ENCODE results near the gene MAP3K5. TPM values are rescaled to one million over a fixed set of nuclear protein-coding genes. Genes with fewer than 3 reads are reported as not detected.

The MAP3K5 gene
- total and polyA plus RNA-seq, 2 donors (not counting 3 experiments of a cell fraction or from before 2014, with no cell fraction given) = 1.5 to 7.0 TPM

DNA sequence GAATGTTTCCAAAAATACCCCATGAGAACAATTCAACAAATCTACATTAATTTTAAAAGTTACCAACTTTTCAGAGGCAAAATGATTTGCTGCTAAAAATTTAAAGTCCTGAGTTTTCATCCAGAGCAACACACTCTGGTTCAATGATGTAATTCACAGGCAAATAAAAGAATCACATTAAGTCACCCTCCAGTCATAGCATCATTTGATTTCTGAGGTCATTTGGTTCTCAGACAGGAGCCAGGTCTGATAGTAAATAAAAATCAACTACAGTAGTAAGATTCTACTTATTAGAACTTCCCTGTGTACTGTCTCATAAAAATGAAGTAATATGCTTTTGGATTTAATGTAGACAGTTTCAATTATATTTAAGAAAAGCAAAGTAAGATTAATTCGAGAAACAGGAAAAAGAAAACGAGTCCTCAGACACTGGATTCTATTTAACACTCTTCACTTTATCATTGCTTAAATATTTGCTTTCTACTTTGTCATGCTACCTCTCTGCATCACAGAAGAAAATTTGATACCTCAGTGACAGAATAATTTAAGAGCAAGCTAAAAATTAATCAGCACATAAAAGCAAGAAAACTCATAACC is 267.8 kb downstream of the MAP3K5 start:
- no peak for DNase-seq (ENCODE audit: low read depth, low spot score)
- no peak for FAIRE-seq
- H3K9me1 ChIP-seq (replicated peaks; ENCODE audit: control insufficient read depth, extremely low read depth, insufficient read depth, low read length) = no peaks in the 10 kb centered on the region
- H4K20me1 ChIP-seq (replicated peaks; ENCODE audit: control insufficient read depth, extremely low read depth, insufficient read depth, low read length) = no peaks in the 10 kb centered on the region
- POLR2A ChIA-PET = no interaction called here
- no TSS peak for BruUV-seq (replicated peaks)
- TF ChIP-seq, protein P1, sequence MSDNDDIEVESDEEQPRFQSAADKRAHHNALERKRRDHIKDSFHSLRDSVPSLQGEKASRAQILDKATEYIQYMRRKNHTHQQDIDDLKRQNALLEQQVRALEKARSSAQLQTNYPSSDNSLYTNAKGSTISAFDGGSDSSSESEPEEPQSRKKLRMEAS (IDR thresholded peaks at IDR 0.05; ENCODE audit: insufficient read depth, insufficient read length) = no peak
- intact Hi-C loops (cut with micrococcal nuclease) = no loop called here
- H3K4me3 ChIP-seq (replicated peaks in 1 of 3; ENCODE audit: insufficient read depth in 1 of 3, low read depth in 1 of 3, low read length in 3 of 3) = no peak overlapping the region
- H3K27ac ChIP-seq (ENCODE audit: insufficient read depth, low read depth, low read length) = no peak overlapping the region
- H3K9ac ChIP-seq (replicated peaks; ENCODE audit: extremely low read depth, insufficient read depth, low read length) = no peak overlapping the region
- dilution Hi-C loops (cut with MboI; ENCODE audit: extremely low pct_ligation_motif_present, low sequenced_read_pairs) = no loop called here
- no peaks in the 10 kb centered on the region for H3K36me3 ChIP-seq (ENCODE audit: control insufficient read depth in 2 of 2, extremely low read depth in 1 of 2, insufficient read depth in 2 of 2, low read length in 2 of 2)
- H3K4me1 ChIP-seq (ENCODE audit: control insufficient read depth, extremely low read depth, insufficient read depth, low read length) = no peaks in the 10 kb centered on the region
- H3K79me2 ChIP-seq (ENCODE audit: control insufficient read depth, insufficient read depth, low read length) = no peaks in the 10 kb centered on the region
- H3K4me2 ChIP-seq (ENCODE audit: insufficient read depth, low read length) = no peak overlapping the region
- CTCF ChIA-PET = interaction anchor here (2.4 kb wide), 1 partner anchor 23 kb away, joined by 9 read pairs; no protein-coding TSS in a partner anchor
- H3K27me3 ChIP-seq (ENCODE audit: control insufficient read depth in 2 of 2, insufficient read depth in 2 of 2, low read length in 2 of 2) = peaks cover 3 to 10% of the 10 kb centered on the region in 2 experiments
- no peak overlapping the region for H2AFZ ChIP-seq (ENCODE audit: low read depth, low read length)
- H3K9me3 ChIP-seq (replicated peaks; ENCODE audit: control insufficient read depth, insufficient read depth, low read length) = no peaks in the 10 kb centered on the region

- Histone ChIP-seq H4K20me1 (replicated peaks; ENCODE audit: control insufficient read depth, extremely low read depth, insufficient read depth, low read length) (no peaks in the 10 kb centered on the region), H3K4me1 (ENCODE audit: control insufficient read depth, extremely low read depth, insufficient read depth, low read length) (no peaks in the 10 kb centered on the region), H3K79me2 (ENCODE audit: control insufficient read depth, insufficient read depth, low read length) (no peaks in the 10 kb centered on the region), H3K36me3 (ENCODE audit: control insufficient read depth in 2 of 2, extremely low read depth in 1 of 2, insufficient read depth in 2 of 2, low read length in 2 of 2) (no peaks in the 10 kb centered on the region), H3K4me3 (replicated peaks in 1 of 3; ENCODE audit: insufficient read depth in 1 of 3, low read depth in 1 of 3, low read length in 3 of 3) (no peak overlapping the region), H3K27ac (ENCODE audit: insufficient read depth, low read depth, low read length) (no peak overlapping the region), H2AFZ (ENCODE audit: low read depth, low read length) (no peak overlapping the region), H3K27me3 (ENCODE audit: control insufficient read depth in 2 of 2, insufficient read depth in 2 of 2, low read length in 2 of 2) (peaks cover 8 to 11% of the 10 kb centered on the region in 2 experiments), H3K4me2 (ENCODE audit: insufficient read depth, low read length) (no peak overlapping the region), H3K9me1 (replicated peaks; ENCODE audit: control insufficient read depth, extremely low read depth, insufficient read depth, low read length) (no peaks in the 10 kb centered on the region), H3K9me3 (replicated peaks; ENCODE audit: control insufficient read depth, insufficient read depth, low read length) (no peaks in the 10 kb centered on the region), H3K9ac (replicated peaks; ENCODE audit: extremely low read depth, insufficient read depth, low read length) (no peak overlapping the region)
- no TSS peak for BruUV-seq (replicated peaks)
- CTCF ChIA-PET = no interaction called here
- POLR2A ChIA-PET = no interaction called here
- dilution Hi-C loops (cut with MboI; ENCODE audit: extremely low pct_ligation_motif_present, low sequenced_read_pairs) = no loop called here
- TF ChIP-seq POLR2AphosphoS5 (IDR thresholded peaks at IDR 0.05; ENCODE audit: insufficient read depth, low read depth, low read length) = no peak
- intact Hi-C loops (cut with micrococcal nuclease) = no loop called here
- no peak for FAIRE-seq
- no peak for DNase-seq (ENCODE audit: low read depth, low spot score)
These were observed 269.1 kb downstream of the MAP3K5 start for GRCh38 chr6:136523196-136523595.

Measured in endothelial cell of umbilical vein (primary cell).